Osteoblast (primary cell): Measurements from ENCODE around the gene LITAFD. TPM values are rescaled to one million over a fixed set of nuclear protein-coding genes. Genes with fewer than 3 reads are reported as not detected.
A peak's percentile ranks its signal among the peaks of the same experiment; 100 is the strongest.

Source experiments
- DNase-seq: peaks from one replicate; pipeline ENCODE4 v3.0.0; 2011; ENCODE audit warnings: low spot score, mixed read lengths; ENCODE audit not compliant: insufficient read length; ENCODE audit errors: missing footprints
- H2AFZ ChIP-seq: 2 replicates; pipeline ENCODE4 v1.6.0; 2011; ENCODE audit warnings: mild to moderate bottlenecking, low read length
- H3K27ac ChIP-seq: 2 replicates; pipeline ENCODE4 v1.5.1; 2011; ENCODE audit warnings: mild to moderate bottlenecking, low read depth, low read length, moderate library complexity
- H3K27me3 ChIP-seq: 2 replicates; pipeline ENCODE4 v1.6.0; 2012; ENCODE audit warnings: mild to moderate bottlenecking, control low read depth, inconsistent platforms, low read length, moderate library complexity; ENCODE audit not compliant: insufficient read depth
- H3K36me3 ChIP-seq: 2 replicates; pipeline ENCODE4 v1.5.1; 2011; ENCODE audit warnings: mild to moderate bottlenecking, low read length, control low read depth, moderate library complexity; ENCODE audit not compliant: insufficient read depth
- H3K4me1 ChIP-seq: 2 replicates; pipeline ENCODE4 v1.5.1; 2011; ENCODE audit warnings: mild to moderate bottlenecking, low read length, control low read depth, moderate library complexity; ENCODE audit not compliant: insufficient read depth
- H3K4me2 ChIP-seq: 2 replicates; pipeline ENCODE4 v1.6.0; 2011; ENCODE audit warnings: mild to moderate bottlenecking, low read length; ENCODE audit not compliant: insufficient read depth
- H3K4me3 ChIP-seq: fragments of 200-600 bp; sonication (generic); 3 replicates; pipeline ENCODE4 v1.5.1; 2012; ENCODE audit warnings: mild to moderate bottlenecking, low read length, inconsistent platforms; ENCODE audit not compliant: insufficient read depth
- H3K79me2 ChIP-seq: 2 replicates; pipeline ENCODE4 v1.6.0; 2012; ENCODE audit warnings: mild to moderate bottlenecking, low read length, control low read depth, inconsistent platforms; ENCODE audit not compliant: insufficient read depth
- H3K9me3 ChIP-seq: 2 replicates; pipeline ENCODE4 v1.5.1; 2011; ENCODE audit warnings: low read depth, low read length, control low read depth
- H4K20me1 ChIP-seq: 2 replicates; pipeline ENCODE4 v1.6.0; 2012; ENCODE audit warnings: mild to moderate bottlenecking, low read length, control low read depth; ENCODE audit not compliant: insufficient read depth
- CTCF ChIP-seq: IDR thresholded peaks from 2 replicates; pipeline ENCODE4 v1.5.1; 2011; ENCODE audit warnings: mild to moderate bottlenecking, low read depth, low read length, moderate library complexity; ENCODE audit errors: extremely low read depth
- total RNA-seq: library from RNA; depleted of rRNA; stranded (reverse); fragments of >200 nt; gene quantifications from 2 replicates; pipeline ENCODE4 v1.2.3, GENCODE V29; 2012

Gene LITAFD
- total RNA-seq, 1 donor = not detected

DNA sequence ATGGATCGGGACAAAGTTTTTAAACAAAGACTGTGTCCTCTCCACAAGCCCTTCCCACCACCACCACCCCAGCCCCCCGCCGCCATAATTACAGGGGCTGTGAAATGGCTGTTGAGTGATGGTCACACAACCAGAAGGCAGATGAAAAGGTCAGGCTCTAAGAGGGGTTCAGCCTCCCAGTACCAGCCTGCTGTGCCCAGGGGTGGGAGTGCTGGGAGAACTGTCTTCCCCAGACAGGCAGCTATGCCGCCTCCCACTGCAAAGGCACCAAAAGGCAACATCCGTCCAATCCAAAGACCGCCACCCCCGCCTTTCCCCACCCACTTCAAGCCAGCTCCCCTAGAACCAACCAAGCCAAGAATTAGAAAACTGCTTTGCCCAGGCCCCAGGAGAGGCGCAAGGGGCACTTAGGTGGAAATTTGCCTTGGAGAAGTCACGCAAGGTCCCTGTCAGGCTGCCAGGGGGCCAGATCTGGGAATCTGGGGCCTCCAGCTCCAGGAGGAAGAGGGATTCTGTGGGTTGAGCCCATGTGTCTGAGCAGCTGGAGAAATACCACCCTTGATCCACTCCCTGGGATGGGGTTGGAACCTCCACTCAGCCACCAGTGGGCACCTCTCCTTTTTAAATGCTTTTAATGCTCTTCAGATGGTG, 27.7 kb upstream of the LITAFD start:
- Histone ChIP-seq H4K20me1 (peaks cover 29% of the 10 kb centered on the region), H3K4me2 (no peak overlapping the region), H3K79me2 (peaks cover 14% of the 10 kb centered on the region), H2AFZ (no peak overlapping the region), H3K36me3 (peaks cover 70% of the 10 kb centered on the region), H3K4me1 (peaks cover 14% of the 10 kb centered on the region), H3K27ac (no peak overlapping the region), H3K4me3 (no peak overlapping the region), H3K9me3 (no peaks in the 10 kb centered on the region), H3K27me3 (no peaks in the 10 kb centered on the region)
- DNase-seq = peak; percentile 6
- no peak for TF ChIP-seq CTCF

- peaks cover 64% of the 10 kb centered on the region for H3K36me3 ChIP-seq
- no peak for DNase-seq
- no peaks in the 10 kb centered on the region for H3K9me3 ChIP-seq
- H3K4me3 ChIP-seq = no peak overlapping the region
- H4K20me1 ChIP-seq = peaks cover 24% of the 10 kb centered on the region
- peaks cover 9% of the 10 kb centered on the region for H3K4me1 ChIP-seq
- no peak overlapping the region for H3K27ac ChIP-seq
- peak; percentile 13 for TF ChIP-seq CTCF
- no peak overlapping the region for H2AFZ ChIP-seq
- peaks cover 20% of the 10 kb centered on the region for H3K79me2 ChIP-seq
- H3K27me3 ChIP-seq = no peaks in the 10 kb centered on the region
- no peak overlapping the region for H3K4me2 ChIP-seq
Measured at GRCh38 chr16:8855051-8855786, 26.9 kb upstream of the LITAFD start.

DNA sequence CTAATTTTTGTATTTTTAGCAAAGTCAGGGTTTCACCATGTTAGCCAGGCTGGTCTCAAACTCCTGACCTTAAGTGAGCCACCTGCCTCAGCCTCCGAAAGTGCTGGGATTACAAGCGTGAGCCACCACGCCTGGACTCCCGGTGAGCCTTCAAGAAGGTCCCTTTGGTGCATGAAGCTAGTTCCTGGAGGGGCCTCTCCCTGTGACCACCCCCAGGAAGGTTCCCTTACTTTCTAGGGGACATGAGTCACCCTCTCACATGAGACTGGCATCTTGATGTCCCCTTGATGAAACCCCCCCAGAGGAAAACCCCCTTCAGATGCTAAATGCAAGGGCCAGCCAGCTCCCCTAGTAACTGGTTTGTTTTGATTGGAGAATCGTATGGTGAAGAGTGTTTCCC, 26.2 kb upstream of the LITAFD start:
- H3K9me3 ChIP-seq = no peaks in the 10 kb centered on the region
- H4K20me1 ChIP-seq = peaks cover 29% of the 10 kb centered on the region
- H3K79me2 ChIP-seq = peaks cover 24% of the 10 kb centered on the region
- H3K27ac ChIP-seq = no peak overlapping the region
- peaks cover 60% of the 10 kb centered on the region for H3K36me3 ChIP-seq
- H2AFZ ChIP-seq = no peak overlapping the region
- H3K4me1 ChIP-seq = peaks cover 6% of the 10 kb centered on the region
- TF ChIP-seq CTCF = no peak
- H3K4me3 ChIP-seq = no peak overlapping the region
- H3K4me2 ChIP-seq = no peak overlapping the region
- H3K27me3 ChIP-seq = no peaks in the 10 kb centered on the region
- no peak for DNase-seq

- H3K36me3 ChIP-seq = peaks cover 35% of the 10 kb centered on the region
Measured at GRCh38 chr16:8858994-8859912, 22.9 kb upstream of the LITAFD start.

More at GRCh38 chr16:8858994-8859912, 22.9 kb upstream of the LITAFD start:
- Histone ChIP-seq H4K20me1 (peaks cover 55% of the 10 kb centered on the region), H3K4me1 (peaks cover 17% of the 10 kb centered on the region), H3K27ac (no peak overlapping the region), H2AFZ (no peak overlapping the region), H3K4me3 (no peak overlapping the region), H3K9me3 (no peaks in the 10 kb centered on the region), H3K27me3 (no peaks in the 10 kb centered on the region), H3K4me2 (no peak overlapping the region), H3K79me2 (peaks cover 55% of the 10 kb centered on the region)
- no peak for TF ChIP-seq CTCF
- no peak for DNase-seq
